Skeletal muscle tissue (tissue), 4 donors: ENCODE measurements around the gene ARL5C. TPM values are rescaled to one million over a fixed set of nuclear protein-coding genes. Genes with fewer than 3 reads are reported as not detected.

Experiments used
- H3K27ac ChIP-seq: one replicate; pipeline ENCODE4 v1.7.0; 2013; ENCODE audit warnings: mild to moderate bottlenecking, low read depth, low read length, inconsistent platforms
- H3K27me3 ChIP-seq, 3 donors: one replicate each; pipeline ENCODE4 v1.7.0; 2013; ENCODE audit warnings: low read length in 3 of 3; ENCODE audit not compliant: control insufficient read depth in 3 of 3, insufficient read depth in 3 of 3
- H3K36me3 ChIP-seq, 3 donors: one replicate each; pipeline ENCODE4 v1.7.0; 2013; ENCODE audit warnings: low read length in 3 of 3; ENCODE audit not compliant: control insufficient read depth in 3 of 3, insufficient read depth in 3 of 3
- H3K4me1 ChIP-seq, 3 donors: one replicate each; pipeline ENCODE4 v1.7.0; 2013; ENCODE audit warnings: low read length in 3 of 3, mild to moderate bottlenecking in 3 of 3; ENCODE audit not compliant: control insufficient read depth in 3 of 3, insufficient read depth in 3 of 3
- H3K4me3 ChIP-seq, 3 donors: one replicate each; pipeline ENCODE4 v1.7.0; 2013; ENCODE audit warnings: low read length in 3 of 3
- H3K9ac ChIP-seq, 3 donors: one replicate each; pipeline ENCODE4 v1.7.0; 2013; ENCODE audit warnings: low read length in 3 of 3, mild to moderate bottlenecking in 3 of 3, moderate library complexity in 2 of 3, low read depth in 1 of 3
- H3K9me3 ChIP-seq, 3 donors: one replicate each; pipeline ENCODE4 v1.7.0; 2013; ENCODE audit warnings: low read length in 3 of 3; ENCODE audit not compliant: control insufficient read depth in 3 of 3
- total RNA-seq: library from RNA; depleted of rRNA; stranded (reverse); fragments of >200 nt; gene quantifications from one replicate; pipeline ENCODE4 v1.2.3, GENCODE V29; 2014
- donor health status: Osteomylitis.

Gene ARL5C
- under 0.01 TPM for total RNA-seq

- peaks cover 16 to 28% (median 22%) of the 10 kb centered on the region in 3 donors for H3K4me1 ChIP-seq
- peak within 1 kb of the TSS; percentile 69 to 87 (median 85) for H3K4me3 ChIP-seq
- H3K9me3 ChIP-seq, result no peaks in the 10 kb centered on the region
- no peaks in the 10 kb centered on the region for H3K27me3 ChIP-seq
- H3K9ac ChIP-seq, result peak within 1 kb of the TSS; percentile 66 to 85 (median 80)
- H3K36me3 ChIP-seq, result no peaks in the 10 kb centered on the region
- no peak within 1 kb of the TSS for H3K27ac ChIP-seq
Measured at GRCh38 chr17:39165841-39166349, at the start of gene ARL5C. Gene ARL5C (minus strand): TSS chr17:39166161. CDS start chr17:39165760, 401 bp downstream.

- no peaks in the 10 kb centered on the region for H3K27me3 ChIP-seq
- H3K9me3 ChIP-seq, result no peaks in the 10 kb centered on the region
- H3K27ac ChIP-seq, result no peak overlapping the region
Measured at GRCh38 chr17:39213852-39214251, 47.9 kb upstream of the ARL5C start.

GRCh38 chr17:39212841-39213480, 47.0 kb upstream of the ARL5C start:
- peaks cover 16 to 24% (median 21%) of the 10 kb centered on the region in 3 donors for H3K4me1 ChIP-seq
- H3K9me3 ChIP-seq, result no peaks in the 10 kb centered on the region
- no peak overlapping the region for H3K27ac ChIP-seq
- no peak overlapping the region for H3K9ac ChIP-seq
- no peak overlapping the region for H3K4me3 ChIP-seq
- H3K27me3 ChIP-seq, result no peaks in the 10 kb centered on the region
- no peaks in the 10 kb centered on the region for H3K36me3 ChIP-seq

More at GRCh38 chr17:39213852-39214251, 47.9 kb upstream of the ARL5C start:
- H3K36me3 ChIP-seq, result no peaks in the 10 kb centered on the region
- H3K9ac ChIP-seq, result no peak overlapping the region
- H3K4me3 ChIP-seq, result no peak overlapping the region
- H3K4me1 ChIP-seq, result peaks cover 12 to 19% (median 19%) of the 10 kb centered on the region in 3 donors

DNA sequence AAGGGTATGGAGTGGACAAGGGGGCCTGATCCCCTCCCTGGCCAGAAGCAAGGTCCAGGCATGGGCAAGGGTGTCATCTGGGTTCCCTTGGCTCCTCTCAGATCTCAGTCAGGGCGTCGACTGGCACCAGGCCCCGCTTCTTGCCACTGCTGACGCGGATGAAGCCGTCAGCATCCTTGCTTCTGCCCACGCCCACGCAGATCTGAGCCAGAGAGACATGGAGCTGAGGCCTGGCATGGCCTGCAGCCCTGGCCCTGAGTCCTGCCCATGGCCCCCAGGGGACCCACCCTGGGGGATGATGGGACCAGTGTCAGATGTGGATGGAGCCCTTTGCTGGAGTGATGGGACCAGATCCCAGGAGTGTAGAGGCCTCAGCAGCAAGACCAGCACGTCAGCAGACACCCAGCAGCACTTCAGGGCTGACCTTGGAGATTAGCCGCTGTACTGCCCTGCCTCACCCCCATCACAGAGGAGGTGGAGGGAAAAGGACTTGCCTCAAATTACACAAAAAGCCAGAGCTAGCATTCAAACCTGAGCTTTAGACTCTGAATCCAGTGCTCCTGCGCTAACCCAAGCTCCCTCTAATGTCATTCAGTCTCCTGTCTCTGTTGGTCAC, 46.3 kb upstream of the ARL5C start:
- Histone ChIP-seq H3K4me3 (no peak overlapping the region), H3K36me3 (no peaks in the 10 kb centered on the region), H3K4me1 (peaks cover 16 to 24% (median 22%) of the 10 kb centered on the region in 3 donors), H3K27ac (no peak overlapping the region), H3K9me3 (no peaks in the 10 kb centered on the region), H3K27me3 (no peaks in the 10 kb centered on the region), H3K9ac (no peak overlapping the region)

DNA sequence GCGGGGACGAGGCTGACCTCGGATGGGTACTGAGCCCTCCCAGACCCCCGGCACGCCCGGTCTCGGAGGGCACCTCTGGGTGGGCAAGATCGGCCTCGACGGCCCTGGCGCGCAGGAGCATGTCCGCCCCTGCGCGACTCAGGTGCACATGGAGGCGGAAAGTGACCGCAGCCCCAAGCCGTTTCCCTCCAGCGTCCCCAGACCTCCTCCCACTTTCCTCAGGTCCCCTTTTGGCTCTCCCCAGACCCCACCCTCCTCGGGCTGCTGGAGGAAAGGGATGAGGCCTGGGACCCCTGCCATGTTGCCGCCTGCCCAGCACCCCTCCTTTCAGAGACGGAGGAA, 44.1 kb upstream of the ARL5C start:
- peak overlapping the region; percentile 91 for H3K27ac ChIP-seq
- H3K9me3 ChIP-seq, result no peaks in the 10 kb centered on the region
- peaks cover 1 to 2% (median 2%) of the 10 kb centered on the region in 3 donors for H3K36me3 ChIP-seq
- no peaks in the 10 kb centered on the region for H3K27me3 ChIP-seq
- H3K9ac ChIP-seq, result peak overlapping the region; percentile 72 to 81 (median 76)
- H3K4me3 ChIP-seq, result peak overlapping the region; percentile 48 to 66 (median 61)
- H3K4me1 ChIP-seq, result peaks cover 16 to 27% (median 25%) of the 10 kb centered on the region in 3 donors

- Histone ChIP-seq H3K9me3 (no peaks in the 10 kb centered on the region), H3K36me3 (peaks cover 6 to 7% (median 6%) of the 10 kb centered on the region in 3 donors), H3K4me3 (peak overlapping the region; percentile 48 to 66 (median 61)), H3K27ac (peak overlapping the region; percentile 91), H3K4me1 (peaks cover 16 to 27% (median 25%) of the 10 kb centered on the region in 3 donors), H3K27me3 (no peaks in the 10 kb centered on the region), H3K9ac (peak overlapping the region; percentile 72 to 81 (median 76))
Measured at GRCh38 chr17:39209317-39210092, 43.5 kb upstream of the ARL5C start.

DNA sequence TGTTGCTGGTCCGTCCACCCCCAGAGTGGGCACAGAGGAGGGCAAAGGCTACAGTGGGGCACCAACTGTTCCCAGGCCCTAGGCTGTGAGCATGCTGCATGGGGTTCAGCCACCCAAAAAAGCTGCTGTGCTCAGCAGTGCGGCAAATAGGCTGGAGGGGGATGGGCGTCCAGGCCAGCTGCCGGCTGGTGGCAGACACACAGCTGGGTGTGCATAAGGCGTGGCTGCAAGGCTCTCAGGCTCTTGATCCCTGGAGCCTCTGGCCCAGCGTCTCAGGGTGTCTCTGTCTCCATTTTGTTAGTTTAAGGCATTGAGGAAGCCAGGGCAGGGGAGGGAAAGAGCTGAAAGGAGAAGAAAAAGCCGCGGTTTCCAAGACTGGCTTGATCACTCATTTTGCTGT, 42.9 kb upstream of the ARL5C start:
- Histone ChIP-seq H3K27me3 (no peaks in the 10 kb centered on the region), H3K27ac (peak overlapping the region; percentile 91), H3K36me3 (peaks cover 12 to 13% (median 12%) of the 10 kb centered on the region in 3 donors), H3K9ac (peak overlapping the region; percentile 72 to 81 (median 76)), H3K9me3 (no peaks in the 10 kb centered on the region), H3K4me1 (peaks cover 16 to 27% (median 25%) of the 10 kb centered on the region in 3 donors), H3K4me3 (peak overlapping the region in 2 of 3 donors; percentile 46 to 61)

GRCh38 chr17:39208136-39208535, 42.2 kb upstream of the ARL5C start:
- H3K9me3 ChIP-seq, result no peaks in the 10 kb centered on the region
- H3K27me3 ChIP-seq, result no peaks in the 10 kb centered on the region
- peak overlapping the region in 1 of 3 donors; percentile 76 for H3K9ac ChIP-seq
- H3K36me3 ChIP-seq, result peaks cover 20% of the 10 kb centered on the region in 3 donors
- peaks cover 16 to 27% (median 25%) of the 10 kb centered on the region in 3 donors for H3K4me1 ChIP-seq
- no peak overlapping the region for H3K27ac ChIP-seq
- H3K4me3 ChIP-seq, result peak overlapping the region in 1 of 3 donors; percentile 3

GRCh38 chr17:39205112-39205526, 39.2 kb upstream of the ARL5C start:
- no peak overlapping the region for H3K9ac ChIP-seq
- H3K4me3 ChIP-seq, result no peak overlapping the region
- H3K27ac ChIP-seq, result no peak overlapping the region
- peaks cover 30 to 49% (median 38%) of the 10 kb centered on the region in 3 donors for H3K4me1 ChIP-seq
- H3K9me3 ChIP-seq, result no peaks in the 10 kb centered on the region
- no peaks in the 10 kb centered on the region for H3K27me3 ChIP-seq
- H3K36me3 ChIP-seq, result peaks cover 36 to 39% (median 39%) of the 10 kb centered on the region in 3 donors
